Kidney glomerular epithelial cell (primary cell): Measurements from ENCODE around the gene GRSF1.
"Not testable (repeated sequence)": the region's sequence is repeated elsewhere in the genome, so short reads cannot be mapped to it uniquely, and the experiment has no call there.

Source experiments
- DNase-seq: peaks from one replicate; lab custom pipeline; 2025; lab: John Stamatoyannopoulos, UW

Gene GRSF1

GRCh38 chr4:70839589-70840093 lies at the start of gene GRSF1:
Gene GRSF1, minus strand, starts transcription at chr4:70839890. Its CDS starts 63 bp downstream, at chr4:70839827.
- peak; percentile 68 for DNase-seq

GRCh38 chr4:70885174-70885573 lies 45.5 kb upstream of the GRSF1 start:
- no peak for DNase-seq

- no peak for DNase-seq
Observed at GRCh38 chr4:70880739-70881138, 41.0 kb upstream of the GRSF1 start.

GRCh38 chr4:70877556-70877955 lies 37.9 kb upstream of the GRSF1 start:
- DNase-seq: no peak

- DNase-seq: no peak
Observed at GRCh38 chr4:70874268-70875156, 34.8 kb upstream of the GRSF1 start.

GRCh38 chr4:70873216-70873615 lies 33.5 kb upstream of the GRSF1 start:
- no peak for DNase-seq

- DNase-seq: no peak
Observed at GRCh38 chr4:70868778-70869177, 29.1 kb upstream of the GRSF1 start.

GRCh38 chr4:70863099-70863790 lies 23.6 kb upstream of the GRSF1 start:
- DNase-seq: no peak

GRCh38 chr4:70859066-70859465 lies 19.4 kb upstream of the GRSF1 start:
- DNase-seq: no peak

GRCh38 chr4:70858454-70858853 lies 18.8 kb upstream of the GRSF1 start:
- DNase-seq: no peak

GRCh38 chr4:70855464-70855863 lies 15.8 kb upstream of the GRSF1 start:
- no peak for DNase-seq

GRCh38 chr4:70849291-70849690 lies 9.6 kb upstream of the GRSF1 start:
- DNase-seq: no peak

GRCh38 chr4:70844180-70844579 lies 4.5 kb upstream of the GRSF1 start:
- DNase-seq: no peak

- no peak for DNase-seq
Observed at GRCh38 chr4:70842761-70843435, 3.2 kb upstream of the GRSF1 start.

- DNase-seq: no peak
Observed at GRCh38 chr4:70841951-70842350, 2.3 kb upstream of the GRSF1 start.

GRCh38 chr4:70841211-70841610 lies 1.5 kb upstream of the GRSF1 start:
- no peak for DNase-seq

- DNase-seq: not testable (repeated sequence)
Observed at GRCh38 chr4:70840631-70841030, 941 bp upstream of the GRSF1 start.

- not testable (repeated sequence) for DNase-seq
Observed at GRCh38 chr4:70840137-70840536, 447 bp upstream of the GRSF1 start.

- DNase-seq: peak; percentile 67
Observed at GRCh38 chr4:70838666-70839588, 763 bp downstream of the GRSF1 start.

GRCh38 chr4:70838204-70838603 lies 1.5 kb downstream of the GRSF1 start:
- no peak for DNase-seq

- no peak for DNase-seq
Observed at GRCh38 chr4:70836081-70836480, 3.6 kb downstream of the GRSF1 start.
